ENCODE results near the gene PCLAF. TPM values are rescaled to one million over a fixed set of nuclear protein-coding genes. Genes with fewer than 3 reads are reported as not detected.
A peak's percentile ranks its signal among the peaks of the same experiment; 100 is the strongest.

PCLAF gene
- total and polyA plus RNA-seq, 2 of the 13 experiments (the other 11 are each of a cell fraction or from before 2014, with no cell fraction given) = 98.6 to 98.9 TPM

GRCh38 chr15:64387562-64388168 lies 6.4 kb upstream of the PCLAF start, which contains the start of gene TRIP4 (continued):
- TF ChIP-seq XBP1 (CRISPR knock-in tag; IDR thresholded peaks at IDR 0.05) (peak; percentile 80; the same call in 1 of the 2 replicates), FOXP4 (CRISPR knock-in tag; IDR thresholded peaks at IDR 0.05) (peak; percentile 90), ZNF333 (CRISPR knock-in tag; IDR thresholded peaks at IDR 0.05; ENCODE audit: borderline replicate concordance) (peak; percentile 86; the same call in 1 of the 2 replicates), ZNF501 (CRISPR knock-in tag; IDR thresholded peaks at IDR 0.05) (peak; percentile 95), DMAP1 (CRISPR knock-in tag; IDR thresholded peaks at IDR 0.05) (peak; percentile 96), GLMP (CRISPR knock-in tag; IDR thresholded peaks at IDR 0.05; ENCODE audit: borderline replicate concordance) (no peak), ZNF777 (CRISPR knock-in tag; IDR thresholded peaks at IDR 0.05) (peak; percentile 77), ATF5 (CRISPR knock-in tag; IDR thresholded peaks at IDR 0.05; ENCODE audit: low read depth) (no peak), SMAD1 (CRISPR knock-in tag; IDR thresholded peaks at IDR 0.05; ENCODE audit: borderline replicate concordance, low read depth) (peak; percentile 96), SCMH1 (CRISPR knock-in tag; IDR thresholded peaks at IDR 0.05; ENCODE audit: borderline replicate concordance) (no peak), PAF1 (CRISPR knock-in tag; IDR thresholded peaks at IDR 0.05) (no peak), ERF (CRISPR knock-in tag; IDR thresholded peaks at IDR 0.05) (peak; percentile 98), PLSCR1 (CRISPR knock-in tag; IDR thresholded peaks at IDR 0.05; ENCODE audit: borderline replicate concordance) (no peak; the same call in 1 of the 2 replicates), ZNF253 (CRISPR knock-in tag; IDR thresholded peaks at IDR 0.05; ENCODE audit: borderline replicate concordance) (no peak; the same call in 1 of the 2 replicates), HOXA3 (CRISPR knock-in tag; IDR thresholded peaks at IDR 0.05) (peak; percentile 99), MYC (CRISPR knock-in tag; IDR thresholded peaks at IDR 0.05; ENCODE audit: borderline replicate concordance) (peak; percentile 95), ZNF382 (CRISPR knock-in tag; IDR thresholded peaks at IDR 0.05; ENCODE audit: borderline replicate concordance) (no peak), SNAPC4 (CRISPR knock-in tag; IDR thresholded peaks at IDR 0.05) (peak; percentile 93)

Data from HepG2 (cell line).